ENCODE results near the gene PTPA.

GRCh38 chr9:129104051-129104450 lies 7.2 kb upstream of the PTPA start:
- TF ChIP-seq EP300 (IDR thresholded peaks at IDR 0.05) (no peak), POLR2A (IDR thresholded peaks at IDR 0.05) (no peak), POLR2AphosphoS5 (IDR thresholded peaks at IDR 0.05) (no peak), CTCF (IDR thresholded peaks at IDR 0.05) (no peak)
